Measurements from ENCODE around the gene SEC62.

Gene SEC62

GRCh38 chr3:170024581-170024980, 58.0 kb downstream of the SEC62 start:
- H3K27me3 ChIP-seq (replicated peaks; ENCODE audit: insufficient read depth, low read length) = no peaks in the 10 kb centered on the region
- H3K79me2 ChIP-seq (ENCODE audit: low read length) = no peaks in the 10 kb centered on the region
- no peaks in the 10 kb centered on the region for H3K9me3 ChIP-seq (replicated peaks; ENCODE audit: insufficient read depth, low read length)
- no peaks in the 10 kb centered on the region for H3F3A ChIP-seq (ENCODE audit: insufficient read depth, low read length)
- H3K9me2 ChIP-seq (replicated peaks; ENCODE audit: insufficient read depth, low read length) = no peaks in the 10 kb centered on the region
- no peak overlapping the region for H3K4me3 ChIP-seq (ENCODE audit: low read length)
- TF ChIP-seq EZH2phosphoT487 (IDR thresholded peaks at IDR 0.05; ENCODE audit: low read length) (no peak), CTCF (IDR thresholded peaks at IDR 0.05; ENCODE audit: low read length) (no peak), EZH2 (optimal IDR thresholded peaks at IDR 0.05; ENCODE audit: low read depth, low read length) (no peak)
- H3K9ac ChIP-seq (ENCODE audit: low read length) = no peak overlapping the region
- no peak for DNase-seq
- no peak overlapping the region for H3K4me2 ChIP-seq (ENCODE audit: low read depth, low read length)
- H3K4me1 ChIP-seq (ENCODE audit: low read length) = peaks cover 11% of the 10 kb centered on the region
- no peak overlapping the region for H2AFZ ChIP-seq (ENCODE audit: low read length)
- no peak overlapping the region for H3K27ac ChIP-seq (ENCODE audit: low read length)
- H4K20me1 ChIP-seq (ENCODE audit: insufficient read depth, low read length) = no peaks in the 10 kb centered on the region
- H3K36me3 ChIP-seq (replicated peaks; ENCODE audit: insufficient read depth, low read length) = no peaks in the 10 kb centered on the region

- Histone ChIP-seq H3K4me3 (ENCODE audit: low read length) (no peak overlapping the region), H3K79me2 (ENCODE audit: low read length) (no peaks in the 10 kb centered on the region), H4K20me1 (ENCODE audit: insufficient read depth, low read length) (no peaks in the 10 kb centered on the region), H3K36me3 (replicated peaks; ENCODE audit: insufficient read depth, low read length) (no peaks in the 10 kb centered on the region), H3K27ac (ENCODE audit: low read length) (no peak overlapping the region), H3K9me3 (replicated peaks; ENCODE audit: insufficient read depth, low read length) (no peaks in the 10 kb centered on the region), H3K4me2 (ENCODE audit: low read depth, low read length) (peak overlapping the region; percentile 13; the same call in 1 of the 2 replicates), H3K27me3 (replicated peaks; ENCODE audit: insufficient read depth, low read length) (no peaks in the 10 kb centered on the region), H3K9ac (ENCODE audit: low read length) (no peak overlapping the region), H3K9me2 (replicated peaks; ENCODE audit: insufficient read depth, low read length) (no peaks in the 10 kb centered on the region), H3K4me1 (ENCODE audit: low read length) (peaks cover 11% of the 10 kb centered on the region), H2AFZ (ENCODE audit: low read length) (peak overlapping the region; percentile 46), H3F3A (ENCODE audit: insufficient read depth, low read length) (no peaks in the 10 kb centered on the region)
- DNase-seq = no peak
- no peak for TF ChIP-seq EZH2phosphoT487 (IDR thresholded peaks at IDR 0.05; ENCODE audit: low read length)
- no peak for TF ChIP-seq EZH2 (optimal IDR thresholded peaks at IDR 0.05; ENCODE audit: low read depth, low read length)
- TF ChIP-seq CTCF (IDR thresholded peaks at IDR 0.05; ENCODE audit: low read length) = no peak
Observed at GRCh38 chr3:170027233-170028102, 60.9 kb downstream of the SEC62 start.

GRCh38 chr3:170033489-170033888, 66.9 kb downstream of the SEC62 start:
- Histone ChIP-seq H3K4me3 (ENCODE audit: low read length) (no peak overlapping the region), H3K4me2 (ENCODE audit: low read depth, low read length) (no peak overlapping the region), H3K27me3 (replicated peaks; ENCODE audit: insufficient read depth, low read length) (no peaks in the 10 kb centered on the region), H3K4me1 (ENCODE audit: low read length) (peaks cover 9% of the 10 kb centered on the region; the same call in 1 of the 2 replicates), H2AFZ (ENCODE audit: low read length) (peak overlapping the region; percentile 2; the same call in 1 of the 2 replicates), H3F3A (ENCODE audit: insufficient read depth, low read length) (peaks cover 4% of the 10 kb centered on the region; the same call in 1 of the 2 replicates), H3K79me2 (ENCODE audit: low read length) (peaks cover 4% of the 10 kb centered on the region), H3K27ac (ENCODE audit: low read length) (no peak overlapping the region), H3K9me3 (replicated peaks; ENCODE audit: insufficient read depth, low read length) (no peaks in the 10 kb centered on the region), H4K20me1 (ENCODE audit: insufficient read depth, low read length) (no peaks in the 10 kb centered on the region), H3K9ac (ENCODE audit: low read length) (no peak overlapping the region), H3K9me2 (replicated peaks; ENCODE audit: insufficient read depth, low read length) (no peaks in the 10 kb centered on the region), H3K36me3 (replicated peaks; ENCODE audit: insufficient read depth, low read length) (no peaks in the 10 kb centered on the region)
- DNase-seq = no peak
- no peak for TF ChIP-seq EZH2phosphoT487 (IDR thresholded peaks at IDR 0.05; ENCODE audit: low read length)
- TF ChIP-seq EZH2 (optimal IDR thresholded peaks at IDR 0.05; ENCODE audit: low read depth, low read length) = no peak
- no peak for TF ChIP-seq CTCF (IDR thresholded peaks at IDR 0.05; ENCODE audit: low read length)

All from MM.1S (cell line).